IMR-90 (cell line): ENCODE results near the gene PRKCSH. TPM values are rescaled to one million over a fixed set of nuclear protein-coding genes. Genes with fewer than 3 reads are reported as not detected.

Source experiments
- ATAC-seq: fragments of 200-7000 bp; cut with Tn5 transposase; 2 replicates; pipeline ENCODE4 v1.9.1; 2020; ENCODE audit warnings: low read depth, mild to moderate bottlenecking, moderate library complexity
- BruUV-seq: library from RNA; stranded (reverse); fragments of 400-500 nt; replicated peaks from 2 replicates; lab custom pipeline; 2021; lab: Mats Ljungman, UMichigan
- CTCF ChIA-PET: fragments of 300-600 bp; formaldehyde crosslinking; extraction: SDS; loops from one replicate; lab custom pipeline; 2021; ENCODE audit warnings: antibody characterized with exemption; lab: Yijun Ruan, JAX
- POLR2A ChIA-PET: fragments of 300-600 bp; sonication (Branson Sonifier 250); formaldehyde crosslinking; loops from one replicate; lab custom pipeline; 2022; ENCODE audit warnings: antibody characterized with exemption; ENCODE audit not compliant: unreplicated experiment; lab: Charles Lee
- DNase-seq: peaks from one replicate; pipeline ENCODE4 v3.0.0; 2013
- H2AFZ ChIP-seq: replicated peaks from 2 replicates; pipeline ENCODE3; 2013; ENCODE audit warnings: low read length, mild to moderate bottlenecking; ENCODE audit not compliant: poor library complexity
- H2AK5ac ChIP-seq: 2 replicates; pipeline ENCODE4 v1.6.1; 2013; ENCODE audit warnings: low read depth, low read length, inconsistent platforms
- H2AK9ac ChIP-seq: replicated peaks from 2 replicates; pipeline ENCODE3; 2013; ENCODE audit warnings: mild to moderate bottlenecking, low read depth, low read length, moderate library complexity; ENCODE audit not compliant: poor library complexity
- H2BK120ac ChIP-seq: 2 replicates; pipeline ENCODE4 v1.6.1; 2013; ENCODE audit warnings: low read depth, low read length, inconsistent platforms
- H2BK15ac ChIP-seq: 3 replicates; pipeline ENCODE4 v1.6.1; 2013; ENCODE audit warnings: low read depth, low read length, inconsistent platforms
- H2BK20ac ChIP-seq: 2 replicates; pipeline ENCODE4 v1.6.1; 2013; ENCODE audit warnings: low read depth, mild to moderate bottlenecking, inconsistent platforms, low read length, moderate library complexity
- H2BK5ac ChIP-seq: 2 replicates; pipeline ENCODE4 v1.6.1; 2013; ENCODE audit warnings: mild to moderate bottlenecking, low read depth, low read length, inconsistent platforms; ENCODE audit not compliant: poor library complexity, severe bottlenecking
- H3K14ac ChIP-seq: replicated peaks from 2 replicates; pipeline ENCODE4 v1.6.1; 2013; ENCODE audit warnings: low read depth, low read length, inconsistent platforms
- H3K18ac ChIP-seq: 2 replicates; pipeline ENCODE4 v1.6.1; 2013; ENCODE audit warnings: low read depth, low read length, control low read depth
- H3K23ac ChIP-seq: 2 replicates; pipeline ENCODE4 v1.6.1; 2013; ENCODE audit warnings: low read depth, low read length, inconsistent platforms
- H3K27ac ChIP-seq: 2 replicates; pipeline ENCODE4 v1.5.1; 2013; ENCODE audit warnings: mild to moderate bottlenecking, control low read depth, low read length; ENCODE audit not compliant: insufficient read depth
- H3K27me3 ChIP-seq: 2 replicates; pipeline ENCODE4 v1.6.1; 2013; ENCODE audit warnings: low read length; ENCODE audit not compliant: control insufficient read depth, insufficient read depth
- H3K36me3 ChIP-seq: 2 replicates; pipeline ENCODE4 v1.6.1; 2013; ENCODE audit warnings: low read length, mixed read lengths; ENCODE audit not compliant: control insufficient read depth, insufficient read depth
- H3K4ac ChIP-seq: 2 replicates; pipeline ENCODE4 v1.6.1; 2013; ENCODE audit warnings: low read depth, low read length, inconsistent platforms
- H3K4me1 ChIP-seq: 2 replicates; pipeline ENCODE4 v1.6.1; 2013; ENCODE audit warnings: low read length, mixed read lengths; ENCODE audit not compliant: control insufficient read depth, insufficient read depth
- H3K4me2 ChIP-seq: 2 replicates; pipeline ENCODE4 v1.6.1; 2013; ENCODE audit warnings: low read depth, mild to moderate bottlenecking, control low read depth, low read length, moderate library complexity
- H3K4me3 ChIP-seq: 2 replicates; pipeline ENCODE4 v1.5.1; 2013; ENCODE audit warnings: low read depth, mild to moderate bottlenecking, control low read depth, low read length, moderate library complexity; ENCODE audit not compliant: insufficient read depth
- H3K56ac ChIP-seq: 2 replicates; pipeline ENCODE4 v1.6.1; 2013; ENCODE audit warnings: low read length, inconsistent platforms; ENCODE audit not compliant: insufficient read depth; ENCODE audit errors: extremely low read depth
- H3K79me1 ChIP-seq, 2 experiments: 2 replicates each; pipeline ENCODE4 v1.6.1; 2013; ENCODE audit warnings: low read length in 2 of 2, inconsistent platforms in 1 of 2, low read depth in 1 of 2
- H3K9ac ChIP-seq: 2 replicates; pipeline ENCODE4 v1.6.1; 2013; ENCODE audit warnings: low read depth, low read length, control low read depth
- H3K9me1 ChIP-seq: 2 replicates; pipeline ENCODE4 v1.6.1; 2013; ENCODE audit warnings: low read length, inconsistent platforms; ENCODE audit not compliant: insufficient read depth
- H3K9me3 ChIP-seq: 2 replicates; pipeline ENCODE4 v1.6.1; 2013; ENCODE audit warnings: low read length; ENCODE audit not compliant: control insufficient read depth, insufficient read depth
- H4K20me1 ChIP-seq: 2 replicates; pipeline ENCODE4 v1.6.1; 2013; ENCODE audit warnings: low read length, inconsistent platforms; ENCODE audit not compliant: insufficient read depth
- H4K5ac ChIP-seq: 2 replicates; pipeline ENCODE4 v1.6.1; 2013; ENCODE audit warnings: mild to moderate bottlenecking, low read depth, low read length, control low read depth
- H4K8ac ChIP-seq, 2 experiments: 2 replicates each; pipeline ENCODE4 v1.6.1; 2013; ENCODE audit warnings: low read depth in 2 of 2, low read length in 2 of 2, control low read depth in 1 of 2, inconsistent platforms in 1 of 2
- H4K91ac ChIP-seq: 2 replicates; pipeline ENCODE4 v1.6.1; 2013; ENCODE audit warnings: low read depth, low read length, inconsistent platforms; ENCODE audit not compliant: insufficient read depth
- BHLHE40 ChIP-seq: fragments of 150-350 bp; IDR thresholded peaks from 2 replicates; pipeline ENCODE4 v1.6.1; 2016; ENCODE audit warnings: mild to moderate bottlenecking, low read depth, low read length
- CEBPB ChIP-seq: IDR thresholded peaks from 2 replicates; pipeline ENCODE4 v1.6.1; 2012; ENCODE audit warnings: low read depth, low read length, improper control_type of control experiment
- CHD1 ChIP-seq: IDR thresholded peaks from 2 replicates; pipeline ENCODE4 v1.6.1; 2012; ENCODE audit warnings: low read depth, low read length, improper control_type of control experiment
- CTCF ChIP-seq: conservative IDR thresholded peaks from 2 replicates; pipeline ENCODE4 v1.5.1; 2012; ENCODE audit warnings: mild to moderate bottlenecking, low read depth, low read length, improper control_type of control experiment
- FOS ChIP-seq: fragments of 150-350 bp; IDR thresholded peaks from 2 replicates; pipeline ENCODE4 v1.6.1; 2016; ENCODE audit warnings: low read depth, low read length
- MAFK ChIP-seq: IDR thresholded peaks from 2 replicates; pipeline ENCODE4 v1.6.1; 2012; ENCODE audit warnings: low read depth, low read length, improper control_type of control experiment
- MAZ ChIP-seq: IDR thresholded peaks from 2 replicates; pipeline ENCODE4 v1.6.1; 2012; ENCODE audit warnings: low read depth, mild to moderate bottlenecking, low read length, improper control_type of control experiment, moderate library complexity, borderline replicate concordance
- MXI1 ChIP-seq: IDR thresholded peaks from 2 replicates; pipeline ENCODE4 v1.6.1; 2012; ENCODE audit warnings: low read depth, mild to moderate bottlenecking, low read length, moderate library complexity, borderline replicate concordance
- NFE2L2 ChIP-seq: fragments of 150-350 bp; IDR thresholded peaks from 2 replicates; pipeline ENCODE4 v1.6.1; 2016; ENCODE audit warnings: low read depth, mild to moderate bottlenecking, low read length
- POLR2A ChIP-seq: IDR thresholded peaks from 2 replicates; pipeline ENCODE4 v1.6.1; 2012; ENCODE audit warnings: mild to moderate bottlenecking, low read depth, low read length
- RAD21 ChIP-seq: IDR thresholded peaks from 2 replicates; pipeline ENCODE4 v1.6.1; 2012; ENCODE audit warnings: low read length, improper control_type of control experiment
- RCOR1 ChIP-seq: IDR thresholded peaks from 2 replicates; pipeline ENCODE4 v1.6.1; 2012; ENCODE audit warnings: mild to moderate bottlenecking, low read length, improper control_type of control experiment; ENCODE audit not compliant: insufficient replicate concordance
- RFX5 ChIP-seq: IDR thresholded peaks from 2 replicates; pipeline ENCODE4 v1.8.0; 2012; ENCODE audit warnings: low read depth, mild to moderate bottlenecking, low read length, moderate library complexity
- SMC3 ChIP-seq: fragments of 150-350 bp; IDR thresholded peaks from 2 replicates; pipeline ENCODE4 v1.6.1; 2016; ENCODE audit warnings: low read depth, mild to moderate bottlenecking, antibody characterized with exemption, low read length, moderate library complexity
- USF2 ChIP-seq: fragments of 150-350 bp; IDR thresholded peaks from 2 replicates; pipeline ENCODE4 v1.6.1; 2017; ENCODE audit warnings: mild to moderate bottlenecking, antibody characterized with exemption, low read length, low read depth
- WGBS, 2 experiments: methylation state at CpG; one replicate each; pipeline versions ENCODE4 v1.1.5 to v1.1.7; 2013; ENCODE audit warnings: missing lambda C conversion rate in 2 of 2; ENCODE audit not compliant: insufficient read length in 1 of 2; ENCODE audit errors: extremely low coverage in 2 of 2; 5-methylcytosine and 5-hydroxymethylcytosine counted together
- dilution Hi-C: fragments of 300-500 bp; cut with HindIII; formaldehyde crosslinking; loops from one replicate; pipeline ENCODE4 v1.14.3; 2018; ENCODE audit warnings: low sequenced_read_pairs; ENCODE audit not compliant: unreplicated experiment
- in situ Hi-C: fragments of 300-500 bp; cut with MboI; formaldehyde crosslinking; loops from 3 replicates; pipeline ENCODE4 v1.14.3; 2019; ENCODE audit warnings: low sequenced_read_pairs, inconsistent platforms, mixed read lengths
- intact Hi-C: fragments of 100-400 bp; cut with micrococcal nuclease; formaldehyde crosslinking; loops from 2 replicates; pipeline ENCODE4 v1.10.0; 2022
- polyA plus RNA-seq, 3 experiments: library from polyadenylated mRNA; depleted of rRNA; stranded (reverse); fragments of >200 nt; gene quantifications; 2 replicates each; pipeline ENCODE4 v1.2.3, GENCODE V29; 2012; ENCODE audit warnings: low replicate concordance in 1 of 3
- total RNA-seq: library from RNA; depleted of rRNA; stranded (reverse); fragments of >200 nt; gene quantifications from 2 replicates; pipeline ENCODE4 v1.2.3, GENCODE V29; 2012

PRKCSH gene
- total and polyA plus RNA-seq, 2 of the 4 experiments (the other 2 are of a cell fraction) = 36.0 to 252 TPM

- H3K79me1 ChIP-seq = no peaks in the 10 kb centered on the region
- 90% methylated on average over 4 of the region's 7 CpGs; no CpG with 5 or more reads in 1 of the 2 experiments for WGBS, 2 experiments
- H3K4me2 ChIP-seq = no peak overlapping the region
- no peak overlapping the region for H3K4ac ChIP-seq
- no peak overlapping the region for H2AK9ac ChIP-seq
- ChIA-PET CTCF (no interaction called here), POLR2A (no interaction called here)
- H3K56ac ChIP-seq = no peak overlapping the region
- H2BK20ac ChIP-seq = no peak overlapping the region
- H3K27me3 ChIP-seq = no peaks in the 10 kb centered on the region; the same call in 1 of the 2 replicates
- H2BK120ac ChIP-seq = no peak overlapping the region
- no peak overlapping the region for H3K14ac ChIP-seq
- H3K18ac ChIP-seq = no peak overlapping the region
- no peak overlapping the region for H3K4me3 ChIP-seq
- no peaks in the 10 kb centered on the region for H3K9me1 ChIP-seq
- no peak overlapping the region for H3K27ac ChIP-seq
- H4K91ac ChIP-seq = no peak overlapping the region
- no peak overlapping the region for H4K5ac ChIP-seq
- no TSS peak for BruUV-seq
- no peak overlapping the region for H2BK5ac ChIP-seq
- dilution Hi-C loops = no loop called here
- H2BK15ac ChIP-seq = no peak overlapping the region
- H4K8ac ChIP-seq = no peak overlapping the region
- no peak overlapping the region for H3K23ac ChIP-seq
- no peak for ATAC-seq
- no peak overlapping the region for H2AFZ ChIP-seq
- no peaks in the 10 kb centered on the region for H3K9me3 ChIP-seq
- no peak overlapping the region for H2AK5ac ChIP-seq
- H3K36me3 ChIP-seq = no peaks in the 10 kb centered on the region
- in situ Hi-C loops = no loop called here
- TF ChIP-seq CTCF (no peak), RCOR1 (no peak), NFE2L2 (no peak), MAFK (no peak), FOS (no peak), SMC3 (no peak), POLR2A (no peak), MXI1 (no peak), RAD21 (no peak), CEBPB (no peak), RFX5 (no peak), BHLHE40 (no peak), CHD1 (no peak), USF2 (no peak), MAZ (no peak)
- H3K4me1 ChIP-seq = no peaks in the 10 kb centered on the region; the same call in 1 of the 2 replicates
- no peak for DNase-seq
- intact Hi-C loops = no loop called here
- no peaks in the 10 kb centered on the region for H4K20me1 ChIP-seq
- no peak overlapping the region for H3K9ac ChIP-seq
Observed at GRCh38 chr19:11456659-11457058, 21.2 kb downstream of the PRKCSH start.
